ENCODE results near the gene MAP3K20.
"Not testable (repeated sequence)": the region's sequence is repeated elsewhere in the genome, so short reads cannot be mapped to it uniquely, and the experiment has no call there.

MAP3K20 gene

GRCh38 chr2:173287594-173287993 lies 211.9 kb downstream of the MAP3K20 start:
- no peak for DNase-seq

GRCh38 chr2:173288561-173288960 lies 212.9 kb downstream of the MAP3K20 start:
- no peak for DNase-seq

- DNase-seq, result no peak
Measured at GRCh38 chr2:173290046-173290445, 214.4 kb downstream of the MAP3K20 start.

GRCh38 chr2:173290518-173290917 lies 214.9 kb downstream of the MAP3K20 start:
- no peak for DNase-seq

GRCh38 chr2:173291412-173291811 lies 215.8 kb downstream of the MAP3K20 start:
- DNase-seq, result peak; percentile 6

GRCh38 chr2:173296235-173296634 lies 220.6 kb downstream of the MAP3K20 start:
- no peak for DNase-seq

- peak; percentile 21 for DNase-seq
Measured at GRCh38 chr2:173298536-173299097, 223.0 kb downstream of the MAP3K20 start.

GRCh38 chr2:173299764-173300163 lies 224.1 kb downstream of the MAP3K20 start:
- no peak for DNase-seq

GRCh38 chr2:173300458-173300857 lies 224.8 kb downstream of the MAP3K20 start:
- peak; percentile 42 for DNase-seq

- not testable (repeated sequence) for DNase-seq
Measured at GRCh38 chr2:173301549-173301948, 225.9 kb downstream of the MAP3K20 start.

- no peak for DNase-seq
Measured at GRCh38 chr2:173305303-173305702, 229.7 kb downstream of the MAP3K20 start.

- DNase-seq, result no peak
Measured at GRCh38 chr2:173307293-173307692, 231.6 kb downstream of the MAP3K20 start.

- DNase-seq, result not testable (repeated sequence)
Measured at GRCh38 chr2:173309370-173309769, 233.7 kb downstream of the MAP3K20 start.

- DNase-seq, result no peak
Measured at GRCh38 chr2:173311844-173312606, 236.4 kb downstream of the MAP3K20 start.
